SJCRH30 (cell line): Measurements from ENCODE around the gene KCNN4. TPM values are rescaled to one million over a fixed set of nuclear protein-coding genes. Genes with fewer than 3 reads are reported as not detected.

Source experiments
- total RNA-seq: library from RNA; depleted of rRNA; stranded (reverse); fragments of >200 nt; shearing (Covaris generic); gene quantifications from 2 replicates; pipeline ENCODE4 v1.2.3, GENCODE V29; 2014; rRNA removed

KCNN4 gene
- total RNA-seq, 1 experiment from 2014 or later = 0.38 TPM

Other genes starting within 250 kb of the KCNN4 start
- not detected in 2 replicates for gene ZNF575, start 247.8 kb downstream of the KCNN4 start, total RNA-seq
- 43.0 and 43.5 TPM in 2 replicates for gene XRCC1, start 205.4 kb downstream of the KCNN4 start, total RNA-seq
- 2.7 and 3.9 TPM in 2 replicates for gene PINLYP, start 205.2 kb downstream of the KCNN4 start, total RNA-seq
- gene IRGQ, start 184.8 kb downstream of the KCNN4 start, total RNA-seq = 24.0 and 24.6 TPM in 2 replicates
- gene ZNF576, start 184.4 kb downstream of the KCNN4 start, total RNA-seq = 10.3 and 13.1 TPM in 2 replicates
- 0.10 and 0.12 TPM in 2 replicates for gene SRRM5, start 168.9 kb downstream of the KCNN4 start, total RNA-seq
- 46.8 and 56.2 TPM in 2 replicates for gene ZNF428, start 161.3 kb downstream of the KCNN4 start, total RNA-seq
- 3.1 and 3.2 TPM in 2 replicates for gene CADM4, start 141.1 kb downstream of the KCNN4 start, total RNA-seq
- gene PLAUR, start 110.8 kb downstream of the KCNN4 start, total RNA-seq = 9.4 and 16.6 TPM in 2 replicates
- gene IRGC, start 64.9 kb downstream of the KCNN4 start, total RNA-seq = not detected in 2 replicates
- gene SMG9, start 26.0 kb downstream of the KCNN4 start, total RNA-seq = 22.5 and 25.7 TPM in 2 replicates
- gene LYPD5, start 21.5 kb upstream of the KCNN4 start, total RNA-seq = 0.06 and 0.35 TPM in 2 replicates
- 9.7 and 15.0 TPM in 2 replicates for gene ZNF283, start 46.3 kb upstream of the KCNN4 start, total RNA-seq
- 0.63 and 1.6 TPM in 2 replicates for gene ZNF404, start 103.0 kb upstream of the KCNN4 start, total RNA-seq
- 14.2 and 14.4 TPM in 2 replicates for gene ZNF45, start 154.3 kb upstream of the KCNN4 start, total RNA-seq
- gene ZNF221, start 170.3 kb upstream of the KCNN4 start, total RNA-seq = 7.5 and 8.5 TPM in 2 replicates
- gene ZNF155, start 203.2 kb upstream of the KCNN4 start, total RNA-seq = 6.8 and 8.1 TPM in 2 replicates
- 6.0 and 6.5 TPM in 2 replicates for gene ZNF230, start 222.0 kb upstream of the KCNN4 start, total RNA-seq
- gene ZNF222, start 244.4 kb upstream of the KCNN4 start, total RNA-seq = 6.9 and 9.2 TPM in 2 replicates